RWPE2 (cell line): ENCODE results near the gene RAPGEF2.

ENCODE experiments used
- ATAC-seq: fragments of 200-7000 bp; cut with Tn5 transposase; 3 replicates; pipeline ENCODE4 v1.9.1; 2021; ENCODE audit warnings: low read depth
- DNase-seq: peaks from one replicate; pipeline ENCODE4 v3.0.0-alpha.2; 2020; ENCODE audit warnings: low spot score
- H3K27ac ChIP-seq: fragments of 450-650 bp; 2 replicates; pipeline ENCODE4 v1.5.1; 2017; ENCODE audit warnings: mild to moderate bottlenecking; ENCODE audit not compliant: poor library complexity, severe bottlenecking
- H3K27me3 ChIP-seq: fragments of 250-450 bp; sonication (Bioruptor Pico); 2 replicates; pipeline ENCODE4 v1.5.1; 2021; ENCODE audit warnings: mild to moderate bottlenecking, moderate library complexity; ENCODE audit not compliant: insufficient read depth, poor library complexity, severe bottlenecking
- H3K36me3 ChIP-seq: fragments of 250-450 bp; sonication (Bioruptor Pico); 2 replicates; pipeline ENCODE4 v1.5.1; 2020; ENCODE audit warnings: low read depth, mild to moderate bottlenecking, moderate library complexity
- H3K4me1 ChIP-seq: fragments of 250-450 bp; sonication (Bioruptor Pico); 2 replicates; pipeline ENCODE4 v1.5.1; 2021; ENCODE audit warnings: mild to moderate bottlenecking, moderate library complexity; ENCODE audit not compliant: insufficient read depth, poor library complexity, severe bottlenecking
- H3K4me3 ChIP-seq: fragments of 250-450 bp; sonication (Bioruptor Pico); 2 replicates; pipeline ENCODE4 v1.5.1; 2021; ENCODE audit warnings: mild to moderate bottlenecking, moderate library complexity; ENCODE audit not compliant: severe bottlenecking
- H3K9me3 ChIP-seq: fragments of 250-450 bp; sonication (Bioruptor Pico); 2 replicates; pipeline ENCODE4 v1.5.1; 2021; ENCODE audit warnings: mild to moderate bottlenecking, moderate library complexity; ENCODE audit not compliant: severe bottlenecking
- CTCF ChIP-seq: fragments of 450-650 bp; IDR thresholded peaks from one replicate; pipeline ENCODE4 v1.5.1; 2017; ENCODE audit warnings: mild to moderate bottlenecking, moderate library complexity; ENCODE audit not compliant: poor library complexity, severe bottlenecking

The RAPGEF2 gene

DNA sequence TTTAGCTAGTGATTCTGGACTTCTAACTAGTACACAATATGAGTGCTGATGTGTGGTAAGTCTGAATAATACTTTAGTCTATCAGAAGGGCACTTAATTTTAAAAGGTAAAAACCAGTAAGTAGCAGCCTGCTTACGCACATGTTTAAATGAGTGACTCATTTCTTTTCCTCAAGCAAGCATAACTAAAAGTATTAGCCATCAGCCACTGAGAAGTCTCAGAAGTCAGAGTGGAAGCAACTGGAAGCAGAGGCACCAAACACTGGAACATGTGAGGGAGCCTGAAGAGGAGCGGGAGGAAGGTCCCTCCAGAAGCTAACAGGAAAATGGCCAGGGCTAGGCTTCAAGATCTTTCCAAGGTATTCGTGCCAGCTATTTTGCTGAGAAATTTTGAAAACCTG lies 257.7 kb downstream of the RAPGEF2 start:
- TF ChIP-seq CTCF, result no peak
- H3K27ac ChIP-seq, result peak overlapping the region; percentile 40
- H3K36me3 ChIP-seq, result peaks cover 13% of the 10 kb centered on the region; the same call in 1 of the 2 replicates
- H3K4me1 ChIP-seq, result peaks cover 23% of the 10 kb centered on the region
- no peaks in the 10 kb centered on the region for H3K27me3 ChIP-seq
- no peak overlapping the region for H3K4me3 ChIP-seq
- no peaks in the 10 kb centered on the region for H3K9me3 ChIP-seq
- ATAC-seq, result peak; percentile 87
- DNase-seq, result no peak

- no peak for ATAC-seq
- peaks cover 29% of the 10 kb centered on the region for H3K4me1 ChIP-seq
- H3K36me3 ChIP-seq, result peaks cover 8% of the 10 kb centered on the region; the same call in 1 of the 2 replicates
- no peak overlapping the region for H3K27ac ChIP-seq
- no peaks in the 10 kb centered on the region for H3K9me3 ChIP-seq
- no peak for TF ChIP-seq CTCF
- H3K27me3 ChIP-seq, result no peaks in the 10 kb centered on the region
- no peak overlapping the region for H3K4me3 ChIP-seq
- DNase-seq, result no peak
Measured at GRCh38 chr4:159363361-159363760, 260.5 kb downstream of the RAPGEF2 start.

DNA sequence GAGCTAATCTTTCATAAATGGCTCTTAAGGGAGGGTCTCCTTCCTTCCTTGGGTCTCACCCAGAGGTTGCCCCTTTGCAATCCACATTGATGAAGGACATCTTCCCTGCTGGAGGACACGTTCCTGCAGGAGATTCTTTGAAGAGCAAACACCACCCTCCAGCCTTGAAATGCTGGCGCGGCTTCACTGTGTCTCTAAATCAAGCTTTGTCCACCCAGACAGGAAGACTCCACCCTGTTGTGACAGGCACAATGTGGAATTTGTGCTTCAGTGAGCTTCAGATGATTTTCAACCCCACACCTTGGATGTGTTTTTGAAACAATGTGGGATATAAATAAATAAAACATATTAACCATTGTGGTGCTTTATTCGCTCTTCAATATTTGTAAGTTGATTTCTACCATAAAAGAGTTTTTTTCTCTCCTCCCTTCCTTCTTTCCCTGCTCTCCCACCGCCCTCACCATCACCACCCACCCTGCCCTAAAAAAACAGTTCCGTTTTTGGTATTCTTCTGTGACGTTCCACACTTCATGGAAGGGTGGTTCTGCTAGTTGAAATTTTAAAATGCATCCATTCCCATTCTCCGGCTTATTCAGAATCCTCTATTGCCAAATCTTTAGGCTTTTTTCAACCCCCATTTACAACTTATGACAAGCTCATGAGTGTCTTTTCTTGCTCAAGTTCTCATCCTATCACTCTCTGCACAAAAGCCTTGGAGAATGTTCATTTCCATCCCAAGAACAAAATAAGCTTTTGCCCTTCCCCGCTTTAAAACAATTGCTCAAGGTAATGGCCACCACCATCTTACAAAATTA lies 264.3 kb downstream of the RAPGEF2 start:
- no peak overlapping the region for H3K27ac ChIP-seq
- ATAC-seq, result peak; percentile 71; the same call in 2 of the 3 replicates

DNA sequence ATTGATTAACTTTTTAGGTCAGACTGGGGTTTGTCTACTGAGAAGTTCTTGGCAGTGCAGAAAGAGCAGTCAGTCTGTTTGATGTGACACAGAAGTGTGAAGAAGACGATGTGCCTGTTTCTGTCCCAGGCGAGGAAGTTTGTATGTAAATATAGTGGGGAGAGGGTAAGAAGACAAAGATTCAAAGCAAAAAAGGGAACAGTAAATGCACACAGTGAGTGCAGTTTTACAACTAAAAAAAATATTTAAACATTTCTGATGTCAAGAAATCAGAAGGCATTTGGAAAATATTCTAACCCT lies 264.9 kb downstream of the RAPGEF2 start:
- TF ChIP-seq CTCF, result no peak
- DNase-seq (no peak), ATAC-seq (no peak)
- no peaks in the 10 kb centered on the region for H3K27me3 ChIP-seq
- H3K27ac ChIP-seq, result no peak overlapping the region
- no peak overlapping the region for H3K4me3 ChIP-seq
- H3K36me3 ChIP-seq, result no peaks in the 10 kb centered on the region
- peaks cover 10% of the 10 kb centered on the region for H3K4me1 ChIP-seq
- no peaks in the 10 kb centered on the region for H3K9me3 ChIP-seq

More for the DNA sequence above, 264.3 kb downstream of the RAPGEF2 start:
- Histone ChIP-seq H3K9me3 (no peaks in the 10 kb centered on the region), H3K4me3 (no peak overlapping the region), H3K27me3 (no peaks in the 10 kb centered on the region), H3K4me1 (peaks cover 10% of the 10 kb centered on the region), H3K36me3 (no peaks in the 10 kb centered on the region)
- no peak for TF ChIP-seq CTCF
- no peak for DNase-seq

- no peaks in the 10 kb centered on the region for H3K36me3 ChIP-seq
- H3K27me3 ChIP-seq, result no peaks in the 10 kb centered on the region
- H3K4me1 ChIP-seq, result peaks cover 10% of the 10 kb centered on the region
- DNase-seq (no peak), ATAC-seq (no peak; the same call in 2 of the 3 replicates)
- no peak for TF ChIP-seq CTCF
- H3K4me3 ChIP-seq, result no peak overlapping the region
- no peaks in the 10 kb centered on the region for H3K9me3 ChIP-seq
- H3K27ac ChIP-seq, result no peak overlapping the region
Measured at GRCh38 chr4:159368320-159368719, 265.4 kb downstream of the RAPGEF2 start.
